WTC11 (cell line): Measurements from ENCODE around the gene TCF7L1. TPM values are rescaled to one million over a fixed set of nuclear protein-coding genes. Genes with fewer than 3 reads are reported as not detected.

ENCODE experiments used
- ATAC-seq: fragments of 200-7000 bp; cut with Tn5 transposase; 2 replicates; pipeline ENCODE4 v1.10.0; 2021; ENCODE audit warnings: mild to moderate bottlenecking, moderate library complexity
- CTCF ChIA-PET: fragments of 300-600 bp; sonication (Branson Sonifier 250); formaldehyde crosslinking; loops from one replicate; lab custom pipeline; 2021; ENCODE audit warnings: antibody characterized with exemption; lab: Charles Lee
- POLR2A ChIA-PET: fragments of 350-600 bp; sonication (Branson Sonifier 250); formaldehyde crosslinking; loops from one replicate; lab custom pipeline; 2021; ENCODE audit warnings: antibody characterized with exemption; lab: Charles Lee
- DNase-seq: peaks from one replicate; pipeline ENCODE4 v3.0.0; 2021; ENCODE audit warnings: low spot score
- H3K27ac Mint-ChIP-seq: 2 replicates; pipeline ENCODE4 v1.8.0; 2021; ENCODE audit warnings: mixed read lengths
- H3K27me3 Mint-ChIP-seq: 2 replicates; pipeline ENCODE4 v1.8.0; 2021; ENCODE audit warnings: low read depth, mild to moderate bottlenecking, moderate library complexity, mixed read lengths
- H3K36me3 Mint-ChIP-seq: 2 replicates; pipeline ENCODE4 v1.8.0; 2021; ENCODE audit warnings: mixed read lengths
- H3K4me1 Mint-ChIP-seq: 2 replicates; pipeline ENCODE4 v1.8.0; 2022; ENCODE audit warnings: mixed read lengths
- H3K4me3 Mint-ChIP-seq: 2 replicates; pipeline ENCODE4 v1.8.0; 2021; ENCODE audit warnings: mild to moderate bottlenecking, moderate library complexity, mixed read lengths
- H3K9me3 Mint-ChIP-seq: 2 replicates; pipeline ENCODE4 v1.8.0; 2021; ENCODE audit warnings: mixed read lengths
- ATF3 ChIP-seq: sonication (generic); formaldehyde crosslinking; conservative IDR thresholded peaks from 2 replicates; pipeline ENCODE4 v1.8.1; 2022; ENCODE audit warnings: mild to moderate bottlenecking, missing genetic modification reagents
- CREB1 ChIP-seq: sonication (generic); formaldehyde crosslinking; IDR thresholded peaks from 2 replicates; pipeline ENCODE4 v1.8.0; 2023; ENCODE audit warnings: mild to moderate bottlenecking, missing genetic modification reagents
- E2F1 ChIP-seq: sonication (generic); formaldehyde crosslinking; IDR thresholded peaks from 2 replicates; pipeline ENCODE4 v1.8.0; 2022; ENCODE audit warnings: mild to moderate bottlenecking, missing genetic modification reagents
- FOXP4 ChIP-seq: sonication (generic); formaldehyde crosslinking; IDR thresholded peaks from 2 replicates; pipeline ENCODE4 v1.8.0; 2022; ENCODE audit warnings: mild to moderate bottlenecking, missing genetic modification reagents
- GABPB1 ChIP-seq: sonication (generic); formaldehyde crosslinking; IDR thresholded peaks from 2 replicates; pipeline ENCODE4 v1.8.1; 2023; ENCODE audit warnings: mild to moderate bottlenecking, missing genetic modification reagents
- GRHL2 ChIP-seq: fragments of 250-450 bp; sonication (Bioruptor Pico); IDR thresholded peaks from 2 replicates; pipeline ENCODE4 v1.8.0; 2022; ENCODE audit warnings: mild to moderate bottlenecking, moderate library complexity; ENCODE audit not compliant: insufficient replicate concordance, severe bottlenecking
- GTF2I ChIP-seq: fragments of 250-450 bp; sonication (Bioruptor Pico); conservative IDR thresholded peaks from 2 replicates; pipeline ENCODE4 v1.4.0; 2021; ENCODE audit warnings: mild to moderate bottlenecking
- NFYB ChIP-seq: sonication (generic); formaldehyde crosslinking; conservative IDR thresholded peaks from 2 replicates; pipeline ENCODE4 v1.8.0; 2022; ENCODE audit warnings: low read depth, missing genetic modification reagents
- NR1H2 ChIP-seq: sonication (generic); formaldehyde crosslinking; IDR thresholded peaks from 2 replicates; pipeline ENCODE4 v1.9.0; 2021; ENCODE audit warnings: mild to moderate bottlenecking, moderate library complexity, missing genetic modification reagents
- NR3C1 ChIP-seq: sonication (generic); formaldehyde crosslinking; conservative IDR thresholded peaks from 2 replicates; pipeline ENCODE4 v1.8.1; 2023; ENCODE audit warnings: low read depth, mild to moderate bottlenecking, missing genetic modification reagents
- RORB ChIP-seq: fragments of 250-450 bp; sonication (Bioruptor Pico); IDR thresholded peaks from 2 replicates; pipeline ENCODE4 v1.9.0; 2021; ENCODE audit warnings: mild to moderate bottlenecking
- USF2 ChIP-seq: sonication (generic); formaldehyde crosslinking; IDR thresholded peaks from 2 replicates; pipeline ENCODE4 v1.8.1; 2023; ENCODE audit warnings: mild to moderate bottlenecking, missing genetic modification reagents, moderate library complexity
- ZBTB21 ChIP-seq: sonication (generic); formaldehyde crosslinking; IDR thresholded peaks from 2 replicates; pipeline ENCODE4 v1.8.1; 2023; ENCODE audit warnings: mild to moderate bottlenecking, missing genetic modification reagents, borderline replicate concordance
- ZNF423 ChIP-seq: fragments of 250-450 bp; sonication (Bioruptor Pico); IDR thresholded peaks from 2 replicates; pipeline ENCODE4 v2.1.2; 2022; ENCODE audit warnings: mild to moderate bottlenecking, moderate library complexity
- total RNA-seq: library from RNA; stranded (reverse); gene quantifications from 3 replicates; pipeline ENCODE4 v1.2.3, GENCODE V29; 2021
- TF ChIP-seq, protein P1 (sequence below): sonication (generic); formaldehyde crosslinking; IDR thresholded peaks from 2 replicates; pipeline ENCODE4 v1.8.1; 2022; ENCODE audit warnings: missing genetic modification reagents, borderline replicate concordance
- TF ChIP-seq, protein P2 (sequence below): sonication (generic); formaldehyde crosslinking; IDR thresholded peaks from 2 replicates; pipeline ENCODE4 v1.8.0; 2022; ENCODE audit warnings: missing genetic modification reagents
- TF ChIP-seq, protein P3 (sequence below): sonication (generic); formaldehyde crosslinking; IDR thresholded peaks from 2 replicates; pipeline ENCODE4 v1.8.0; 2023; ENCODE audit warnings: mild to moderate bottlenecking, missing genetic modification reagents

Gene TCF7L1
- total RNA-seq, 1 experiment from 2014 or later, result 104 TPM

- H3K4me1 Mint-ChIP-seq, result peaks cover 17% of the 10 kb centered on the region
- peaks cover 1% of the 10 kb centered on the region; the same call in 1 of the 2 replicates for H3K36me3 Mint-ChIP-seq
- ChIA-PET CTCF (interaction anchor here (1.9 kb wide), 1 partner anchor 49 kb away, joined by 5 read pairs; no protein-coding TSS in a partner anchor), POLR2A (no interaction called here)
- peaks cover 5% of the 10 kb centered on the region for H3K9me3 Mint-ChIP-seq
- H3K27ac Mint-ChIP-seq, result no peak overlapping the region
- H3K4me3 Mint-ChIP-seq, result no peak overlapping the region
- TF ChIP-seq ZBTB21 (CRISPR knock-in tag) (no peak), GABPB1 (CRISPR knock-in tag) (no peak), ZNF423 (no peak), NR1H2 (no peak), ATF3 (CRISPR knock-in tag) (no peak), GTF2I (CRISPR knock-in tag) (no peak), RORB (no peak), GRHL2 (CRISPR knock-in tag) (no peak), E2F1 (CRISPR knock-in tag) (no peak), USF2 (CRISPR knock-in tag) (no peak), CREB1 (CRISPR knock-in tag) (no peak), NFYB (CRISPR knock-in tag) (no peak), NR3C1 (CRISPR knock-in tag) (no peak), FOXP4 (no peak)
- TF ChIP-seq, protein P1, sequence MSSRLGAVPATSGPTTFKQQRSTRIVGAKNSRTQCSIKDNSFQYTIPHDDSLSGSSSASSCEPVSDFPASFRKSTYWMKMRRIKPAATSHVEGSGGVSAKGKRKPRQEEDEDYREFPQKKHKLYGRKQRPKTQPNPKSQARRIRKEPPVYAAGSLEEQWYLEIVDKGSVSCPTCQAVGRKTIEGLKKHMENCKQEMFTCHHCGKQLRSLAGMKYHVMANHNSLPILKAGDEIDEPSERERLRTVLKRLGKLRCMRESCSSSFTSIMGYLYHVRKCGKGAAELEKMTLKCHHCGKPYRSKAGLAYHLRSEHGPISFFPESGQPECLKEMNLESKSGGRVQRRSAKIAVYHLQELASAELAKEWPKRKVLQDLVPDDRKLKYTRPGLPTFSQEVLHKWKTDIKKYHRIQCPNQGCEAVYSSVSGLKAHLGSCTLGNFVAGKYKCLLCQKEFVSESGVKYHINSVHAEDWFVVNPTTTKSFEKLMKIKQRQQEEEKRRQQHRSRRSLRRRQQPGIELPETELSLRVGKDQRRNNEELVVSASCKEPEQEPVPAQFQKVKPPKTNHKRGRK (CRISPR knock-in tag), result no peak
- TF ChIP-seq, protein P2, sequence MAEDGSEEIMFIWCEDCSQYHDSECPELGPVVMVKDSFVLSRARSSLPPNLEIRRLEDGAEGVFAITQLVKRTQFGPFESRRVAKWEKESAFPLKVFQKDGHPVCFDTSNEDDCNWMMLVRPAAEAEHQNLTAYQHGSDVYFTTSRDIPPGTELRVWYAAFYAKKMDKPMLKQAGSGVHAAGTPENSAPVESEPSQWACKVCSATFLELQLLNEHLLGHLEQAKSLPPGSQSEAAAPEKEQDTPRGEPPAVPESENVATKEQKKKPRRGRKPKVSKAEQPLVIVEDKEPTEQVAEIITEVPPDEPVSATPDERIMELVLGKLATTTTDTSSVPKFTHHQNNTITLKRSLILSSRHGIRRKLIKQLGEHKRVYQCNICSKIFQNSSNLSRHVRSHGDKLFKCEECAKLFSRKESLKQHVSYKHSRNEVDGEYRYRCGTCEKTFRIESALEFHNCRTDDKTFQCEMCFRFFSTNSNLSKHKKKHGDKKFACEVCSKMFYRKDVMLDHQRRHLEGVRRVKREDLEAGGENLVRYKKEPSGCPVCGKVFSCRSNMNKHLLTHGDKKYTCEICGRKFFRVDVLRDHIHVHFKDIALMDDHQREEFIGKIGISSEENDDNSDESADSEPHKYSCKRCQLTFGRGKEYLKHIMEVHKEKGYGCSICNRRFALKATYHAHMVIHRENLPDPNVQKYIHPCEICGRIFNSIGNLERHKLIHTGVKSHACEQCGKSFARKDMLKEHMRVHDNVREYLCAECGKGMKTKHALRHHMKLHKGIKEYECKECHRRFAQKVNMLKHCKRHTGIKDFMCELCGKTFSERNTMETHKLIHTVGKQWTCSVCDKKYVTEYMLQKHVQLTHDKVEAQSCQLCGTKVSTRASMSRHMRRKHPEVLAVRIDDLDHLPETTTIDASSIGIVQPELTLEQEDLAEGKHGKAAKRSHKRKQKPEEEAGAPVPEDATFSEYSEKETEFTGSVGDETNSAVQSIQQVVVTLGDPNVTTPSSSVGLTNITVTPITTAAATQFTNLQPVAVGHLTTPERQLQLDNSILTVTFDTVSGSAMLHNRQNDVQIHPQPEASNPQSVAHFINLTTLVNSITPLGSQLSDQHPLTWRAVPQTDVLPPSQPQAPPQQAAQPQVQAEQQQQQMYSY (CRISPR knock-in tag), result no peak
- TF ChIP-seq, protein P3, sequence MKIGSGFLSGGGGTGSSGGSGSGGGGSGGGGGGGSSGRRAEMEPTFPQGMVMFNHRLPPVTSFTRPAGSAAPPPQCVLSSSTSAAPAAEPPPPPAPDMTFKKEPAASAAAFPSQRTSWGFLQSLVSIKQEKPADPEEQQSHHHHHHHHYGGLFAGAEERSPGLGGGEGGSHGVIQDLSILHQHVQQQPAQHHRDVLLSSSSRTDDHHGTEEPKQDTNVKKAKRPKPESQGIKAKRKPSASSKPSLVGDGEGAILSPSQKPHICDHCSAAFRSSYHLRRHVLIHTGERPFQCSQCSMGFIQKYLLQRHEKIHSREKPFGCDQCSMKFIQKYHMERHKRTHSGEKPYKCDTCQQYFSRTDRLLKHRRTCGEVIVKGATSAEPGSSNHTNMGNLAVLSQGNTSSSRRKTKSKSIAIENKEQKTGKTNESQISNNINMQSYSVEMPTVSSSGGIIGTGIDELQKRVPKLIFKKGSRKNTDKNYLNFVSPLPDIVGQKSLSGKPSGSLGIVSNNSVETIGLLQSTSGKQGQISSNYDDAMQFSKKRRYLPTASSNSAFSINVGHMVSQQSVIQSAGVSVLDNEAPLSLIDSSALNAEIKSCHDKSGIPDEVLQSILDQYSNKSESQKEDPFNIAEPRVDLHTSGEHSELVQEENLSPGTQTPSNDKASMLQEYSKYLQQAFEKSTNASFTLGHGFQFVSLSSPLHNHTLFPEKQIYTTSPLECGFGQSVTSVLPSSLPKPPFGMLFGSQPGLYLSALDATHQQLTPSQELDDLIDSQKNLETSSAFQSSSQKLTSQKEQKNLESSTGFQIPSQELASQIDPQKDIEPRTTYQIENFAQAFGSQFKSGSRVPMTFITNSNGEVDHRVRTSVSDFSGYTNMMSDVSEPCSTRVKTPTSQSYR (CRISPR knock-in tag), result no peak
- peaks cover 99% of the 10 kb centered on the region for H3K27me3 Mint-ChIP-seq
- DNase-seq (no peak), ATAC-seq (no peak)
Observed at GRCh38 chr2:85116207-85116606, 17.0 kb upstream of the TCF7L1 start.
